ENCODE data around the gene PPP1R37. TPM values are rescaled to one million over a fixed set of nuclear protein-coding genes. Genes with fewer than 3 reads are reported as not detected.
A peak's percentile ranks its signal among the peaks of the same experiment; 100 is the strongest.

The PPP1R37 gene
- total and polyA plus RNA-seq, 2 of the 13 experiments (the other 11 are each of a cell fraction or from before 2014, with no cell fraction given) = 9.0 to 14.3 TPM

DNA sequence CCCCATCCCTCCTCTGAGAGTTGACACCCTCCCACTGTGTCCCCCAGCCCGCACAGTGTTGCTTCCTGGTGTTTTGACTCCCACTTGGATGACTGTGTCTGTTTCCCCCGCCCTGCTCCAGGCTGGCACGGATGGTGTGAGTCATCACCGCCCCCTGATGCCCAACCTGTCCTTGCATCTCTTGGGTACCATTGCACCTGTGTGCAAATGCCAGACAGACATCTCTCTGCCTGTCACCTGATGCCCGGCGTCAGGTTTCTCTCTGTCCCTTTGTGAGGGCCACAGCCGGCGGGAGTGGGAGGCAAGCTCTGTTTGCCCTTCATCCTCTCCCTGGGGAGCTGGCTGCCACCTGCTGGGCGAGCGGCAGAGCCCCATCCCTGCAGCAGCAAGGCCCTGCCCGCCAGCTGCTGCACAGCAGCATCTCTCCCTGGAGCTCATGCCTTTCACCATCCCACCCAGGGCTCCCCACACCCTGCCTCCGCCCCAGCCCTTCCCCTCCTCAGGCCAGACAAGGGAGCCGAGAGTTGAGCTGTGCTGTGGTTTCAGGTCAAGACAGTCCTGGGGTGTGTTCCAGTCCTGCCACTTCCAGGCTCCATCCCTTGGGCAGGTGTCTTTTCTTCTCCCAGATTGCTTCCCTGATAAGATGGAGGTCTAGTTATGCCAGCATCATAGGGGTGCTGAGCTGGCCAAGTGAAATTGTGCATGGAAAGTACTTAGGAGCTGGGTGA lies 38.1 kb downstream of the PPP1R37 start (continued):
- TF ChIP-seq SNAPC4 (CRISPR knock-in tag; IDR thresholded peaks at IDR 0.05) (no peak), ZNF274 (CRISPR knock-in tag; IDR thresholded peaks at IDR 0.05) (no peak), PATZ1 (CRISPR knock-in tag; IDR thresholded peaks at IDR 0.05) (peak; percentile 47), REPIN1 (CRISPR knock-in tag; IDR thresholded peaks at IDR 0.05; ENCODE audit: borderline replicate concordance, low read depth) (no peak), STAT5B (CRISPR knock-in tag; IDR thresholded peaks at IDR 0.05) (no peak), ZNF749 (CRISPR knock-in tag; IDR thresholded peaks at IDR 0.05; ENCODE audit: borderline replicate concordance) (no peak), ZSCAN5A (CRISPR knock-in tag; IDR thresholded peaks at IDR 0.05; ENCODE audit: borderline replicate concordance) (no peak), ZNF710 (CRISPR knock-in tag; IDR thresholded peaks at IDR 0.05; ENCODE audit: borderline replicate concordance) (no peak), DNMT1 (CRISPR knock-in tag; IDR thresholded peaks at IDR 0.05) (no peak), SALL1 (CRISPR knock-in tag; IDR thresholded peaks at IDR 0.05) (peak; percentile 12; the same call in 1 of the 2 replicates), ZNF326 (CRISPR knock-in tag; IDR thresholded peaks at IDR 0.05; ENCODE audit: borderline replicate concordance) (no peak)
- TF ChIP-seq, protein P1, sequence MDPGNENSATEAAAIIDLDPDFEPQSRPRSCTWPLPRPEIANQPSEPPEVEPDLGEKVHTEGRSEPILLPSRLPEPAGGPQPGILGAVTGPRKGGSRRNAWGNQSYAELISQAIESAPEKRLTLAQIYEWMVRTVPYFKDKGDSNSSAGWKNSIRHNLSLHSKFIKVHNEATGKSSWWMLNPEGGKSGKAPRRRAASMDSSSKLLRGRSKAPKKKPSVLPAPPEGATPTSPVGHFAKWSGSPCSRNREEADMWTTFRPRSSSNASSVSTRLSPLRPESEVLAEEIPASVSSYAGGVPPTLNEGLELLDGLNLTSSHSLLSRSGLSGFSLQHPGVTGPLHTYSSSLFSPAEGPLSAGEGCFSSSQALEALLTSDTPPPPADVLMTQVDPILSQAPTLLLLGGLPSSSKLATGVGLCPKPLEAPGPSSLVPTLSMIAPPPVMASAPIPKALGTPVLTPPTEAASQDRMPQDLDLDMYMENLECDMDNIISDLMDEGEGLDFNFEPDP (CRISPR knock-in tag; conservative IDR thresholded peaks at IDR 0.05) = no peak
- TF ChIP-seq, protein P2, sequence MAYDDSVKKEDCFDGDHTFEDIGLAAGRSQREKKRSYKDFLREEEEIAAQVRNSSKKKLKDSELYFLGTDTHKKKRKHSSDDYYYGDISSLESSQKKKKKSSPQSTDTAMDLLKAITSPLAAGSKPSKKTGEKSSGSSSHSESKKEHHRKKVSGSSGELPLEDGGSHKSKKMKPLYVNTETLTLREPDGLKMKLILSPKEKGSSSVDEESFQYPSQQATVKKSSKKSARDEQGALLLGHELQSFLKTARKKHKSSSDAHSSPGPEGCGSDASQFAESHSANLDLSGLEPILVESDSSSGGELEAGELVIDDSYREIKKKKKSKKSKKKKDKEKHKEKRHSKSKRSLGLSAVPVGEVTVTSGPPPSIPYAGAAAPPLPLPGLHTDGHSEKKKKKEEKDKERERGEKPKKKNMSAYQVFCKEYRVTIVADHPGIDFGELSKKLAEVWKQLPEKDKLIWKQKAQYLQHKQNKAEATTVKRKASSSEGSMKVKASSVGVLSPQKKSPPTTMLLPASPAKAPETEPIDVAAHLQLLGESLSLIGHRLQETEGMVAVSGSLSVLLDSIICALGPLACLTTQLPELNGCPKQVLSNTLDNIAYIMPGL (CRISPR knock-in tag; IDR thresholded peaks at IDR 0.05; ENCODE audit: borderline replicate concordance in 1 of 2, low read depth in 1 of 2) = peak in 1 of 2 experiments; percentile 46; a peak in 1 of 4 replicates

Data from HepG2 (cell line).